Breast epithelium (tissue), 4 donors: ENCODE results near the gene OR6P1. TPM values are rescaled to one million over a fixed set of nuclear protein-coding genes. Genes with fewer than 3 reads are reported as not detected.

Source experiments
- DNase-seq, 2 donors: peaks; one replicate each; pipeline ENCODE4 v3.0.0-alpha.2; 2019; ENCODE audit warnings: low spot score in 2 of 2
- H3K27ac ChIP-seq, 2 donors: fragments of 200-600 bp; sonication (generic) in 1 of 2; one replicate each; pipeline ENCODE4 v1.5.1; 2016 to 2019; ENCODE audit warnings: mild to moderate bottlenecking in 1 of 2
- H3K27me3 ChIP-seq, 2 donors: fragments of 200-600 bp; sonication (generic) in 1 of 2; one replicate each; pipeline versions ENCODE4 v1.5.1 to v1.6.0; 2017 to 2019; ENCODE audit warnings: control low read depth in 1 of 2, mild to moderate bottlenecking in 1 of 2
- H3K36me3 ChIP-seq: fragments of 200-600 bp; one replicate; pipeline ENCODE4 v1.5.1; 2019
- H3K4me1 ChIP-seq, 2 donors: fragments of 200-600 bp; sonication (generic); one replicate each; pipeline ENCODE4 v1.5.1; 2016 to 2019; ENCODE audit warnings: control low read depth in 1 of 2
- H3K4me3 ChIP-seq, 3 donors: fragments of 200-600 bp; sonication (generic); 1 replicate in 2 of 3; 2 replicates in 1 of 3; pipeline ENCODE4 v1.5.1; 2016 to 2019; ENCODE audit warnings: mild to moderate bottlenecking in 3 of 3, moderate library complexity in 2 of 3
- H3K9me3 ChIP-seq, 2 donors: fragments of 200-600 bp; sonication (generic) in 1 of 2; one replicate each; pipeline ENCODE4 v1.5.1; 2016 to 2019; ENCODE audit warnings: control low read depth in 1 of 2
- POLR2A ChIP-seq: fragments of 450-650 bp; IDR thresholded peaks from one replicate; pipeline ENCODE4 v1.6.1; 2016; ENCODE audit warnings: antibody characterized with exemption, mild to moderate bottlenecking, moderate library complexity
- POLR2AphosphoS5 ChIP-seq, 3 donors: sonication (generic); formaldehyde crosslinking; IDR thresholded peaks; one replicate each; pipeline ENCODE4 v1.6.1; 2017; ENCODE audit warnings: antibody characterized with exemption in 3 of 3
- intact Hi-C: fragments of 100-400 bp; cut with DNase I; formaldehyde crosslinking; loops from one replicate; pipeline ENCODE4 v1.15.1; 2023; ENCODE audit warnings: low total_unique reads
- total RNA-seq, 3 donors: library from RNA; depleted of rRNA; stranded (reverse); fragments of >200 nt; gene quantifications; one replicate each; pipeline ENCODE4 v1.1.0, GENCODE V29; 2016
- TF ChIP-seq, protein P1 (sequence below), 3 donors: fragments of 450-650 bp; IDR thresholded peaks; one replicate each; pipeline ENCODE4 v1.5.1; 2016 to 2017; ENCODE audit warnings: antibody characterized with exemption in 3 of 3, mild to moderate bottlenecking in 3 of 3, moderate library complexity in 3 of 3

Gene OR6P1
- total RNA-seq, 3 donors from 2014 or later, result not detected

GRCh38 chr1:158521666-158522058 lies 48.7 kb downstream of the OR6P1 start:
- no peak for DNase-seq
- H3K4me1 ChIP-seq, result no peaks in the 10 kb centered on the region
- no peaks in the 10 kb centered on the region for H3K27me3 ChIP-seq
- H3K9me3 ChIP-seq, result peaks cover 0 to 8% of the 10 kb centered on the region in 2 donors
- no peak overlapping the region for H3K27ac ChIP-seq
- intact Hi-C loops, result no loop called here
- no peaks in the 10 kb centered on the region for H3K36me3 ChIP-seq
- TF ChIP-seq POLR2AphosphoS5 (IDR thresholded peaks at IDR 0.05) (no peak), POLR2A (no peak)
- TF ChIP-seq, protein P1, sequence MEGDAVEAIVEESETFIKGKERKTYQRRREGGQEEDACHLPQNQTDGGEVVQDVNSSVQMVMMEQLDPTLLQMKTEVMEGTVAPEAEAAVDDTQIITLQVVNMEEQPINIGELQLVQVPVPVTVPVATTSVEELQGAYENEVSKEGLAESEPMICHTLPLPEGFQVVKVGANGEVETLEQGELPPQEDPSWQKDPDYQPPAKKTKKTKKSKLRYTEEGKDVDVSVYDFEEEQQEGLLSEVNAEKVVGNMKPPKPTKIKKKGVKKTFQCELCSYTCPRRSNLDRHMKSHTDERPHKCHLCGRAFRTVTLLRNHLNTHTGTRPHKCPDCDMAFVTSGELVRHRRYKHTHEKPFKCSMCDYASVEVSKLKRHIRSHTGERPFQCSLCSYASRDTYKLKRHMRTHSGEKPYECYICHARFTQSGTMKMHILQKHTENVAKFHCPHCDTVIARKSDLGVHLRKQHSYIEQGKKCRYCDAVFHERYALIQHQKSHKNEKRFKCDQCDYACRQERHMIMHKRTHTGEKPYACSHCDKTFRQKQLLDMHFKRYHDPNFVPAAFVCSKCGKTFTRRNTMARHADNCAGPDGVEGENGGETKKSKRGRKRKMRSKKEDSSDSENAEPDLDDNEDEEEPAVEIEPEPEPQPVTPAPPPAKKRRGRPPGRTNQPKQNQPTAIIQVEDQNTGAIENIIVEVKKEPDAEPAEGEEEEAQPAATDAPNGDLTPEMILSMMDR (IDR thresholded peaks at IDR 0.05), result no peak
- H3K4me3 ChIP-seq, result no peak overlapping the region

- H3K4me1 ChIP-seq, result no peaks in the 10 kb centered on the region
- H3K36me3 ChIP-seq, result no peaks in the 10 kb centered on the region
- intact Hi-C loops, result no loop called here
- TF ChIP-seq, protein P1 (IDR thresholded peaks at IDR 0.05), result no peak
- no peak for TF ChIP-seq POLR2AphosphoS5 (IDR thresholded peaks at IDR 0.05)
- no peak for TF ChIP-seq POLR2A
- H3K27me3 ChIP-seq, result no peaks in the 10 kb centered on the region
- H3K4me3 ChIP-seq, result no peak overlapping the region
- H3K27ac ChIP-seq, result no peak overlapping the region
- peaks cover 0 to 8% of the 10 kb centered on the region in 2 donors for H3K9me3 ChIP-seq
- DNase-seq, result no peak
Observed at GRCh38 chr1:158520955-158521665, 49.3 kb downstream of the OR6P1 start.

- intact Hi-C loops, result no loop called here
- DNase-seq, result no peak
- Histone ChIP-seq H3K36me3 (no peaks in the 10 kb centered on the region), H3K27ac (no peak overlapping the region), H3K9me3 (peaks cover 0 to 8% of the 10 kb centered on the region in 2 donors), H3K27me3 (no peaks in the 10 kb centered on the region), H3K4me3 (no peak overlapping the region), H3K4me1 (no peaks in the 10 kb centered on the region)
- TF ChIP-seq POLR2AphosphoS5 (IDR thresholded peaks at IDR 0.05) (no peak), POLR2A (no peak)
- TF ChIP-seq, protein P1 (IDR thresholded peaks at IDR 0.05), result no peak
Observed at GRCh38 chr1:158520021-158520420, 50.4 kb downstream of the OR6P1 start.

- Histone ChIP-seq H3K27me3 (no peaks in the 10 kb centered on the region), H3K4me3 (no peak overlapping the region), H3K9me3 (peaks cover 0 to 8% of the 10 kb centered on the region in 2 donors), H3K4me1 (no peaks in the 10 kb centered on the region), H3K27ac (no peak overlapping the region), H3K36me3 (no peaks in the 10 kb centered on the region)
- TF ChIP-seq, protein P1 (IDR thresholded peaks at IDR 0.05), result no peak
- TF ChIP-seq POLR2A (no peak), POLR2AphosphoS5 (IDR thresholded peaks at IDR 0.05) (no peak)
- no peak for DNase-seq
- intact Hi-C loops, result no loop called here
Observed at GRCh38 chr1:158516966-158517365, 53.4 kb downstream of the OR6P1 start.

Other genes starting within 250 kb of the OR6P1 start
- gene CD1B, start 239.0 kb downstream of the OR6P1 start, total RNA-seq, result not detected
- 1 to 10 TPM in 1 of 3 donors, under 1 TPM in 1, not detected in 1; 0.64 to 1.2 TPM for gene CD1E, start 216.7 kb downstream of the OR6P1 start, total RNA-seq
- not detected for gene OR10T2, start 171.1 kb downstream of the OR6P1 start, total RNA-seq
- gene OR10K2, start 144.3 kb downstream of the OR6P1 start, total RNA-seq, result not detected
- gene OR10K1, start 108.7 kb downstream of the OR6P1 start, total RNA-seq, result not detected
- not detected for gene OR10R2, start 98.4 kb downstream of the OR6P1 start, total RNA-seq
- not detected for gene OR6Y1, start 16.2 kb downstream of the OR6P1 start, total RNA-seq
- gene OR10X1, start 9.3 kb upstream of the OR6P1 start, total RNA-seq, result not detected
- not detected for gene OR10Z1, start 34.7 kb upstream of the OR6P1 start, total RNA-seq
- gene SPTA1, start 116.1 kb upstream of the OR6P1 start, total RNA-seq, result under 1 TPM; under 0.01 to 0.33 (median 0.15) TPM
- gene OR6K2, start 130.1 kb upstream of the OR6P1 start, total RNA-seq, result not detected
- gene OR6K3, start 150.1 kb upstream of the OR6P1 start, total RNA-seq, result not detected
- gene OR6K6, start 184.1 kb upstream of the OR6P1 start, total RNA-seq, result not detected
- gene OR6N1, start 201.6 kb upstream of the OR6P1 start, total RNA-seq, result not detected
- not detected for gene OR6N2, start 210.6 kb upstream of the OR6P1 start, total RNA-seq